ENCODE measurements around the gene ANKS1B.
"Not testable (repeated sequence)": the region's sequence is repeated elsewhere in the genome, so short reads cannot be mapped to it uniquely, and the experiment has no call there.

ANKS1B gene

GRCh38 chr12:98983647-98984046 is 1001.1 kb downstream of the ANKS1B start:
- DNase-seq (ENCODE audit: extremely low read depth in 1 of 2, low read depth in 1 of 2) = no peak

- DNase-seq (ENCODE audit: extremely low read depth in 1 of 2, low read depth in 1 of 2) = no peak
These were observed 1004.2 kb downstream of the ANKS1B start for GRCh38 chr12:98980508-98980907.

- DNase-seq (ENCODE audit: extremely low read depth in 1 of 2, low read depth in 1 of 2) = no peak
These were observed 1007.5 kb downstream of the ANKS1B start for GRCh38 chr12:98977186-98977585.

GRCh38 chr12:98974767-98975381 is 1009.9 kb downstream of the ANKS1B start:
- DNase-seq (ENCODE audit: extremely low read depth in 1 of 2, low read depth in 1 of 2) = no peak

GRCh38 chr12:98973395-98973794 is 1011.3 kb downstream of the ANKS1B start:
- no peak for DNase-seq (ENCODE audit: extremely low read depth in 1 of 2, low read depth in 1 of 2)

GRCh38 chr12:98970950-98971349 is 1013.8 kb downstream of the ANKS1B start:
- no peak for DNase-seq (ENCODE audit: extremely low read depth in 1 of 2, low read depth in 1 of 2)

GRCh38 chr12:98970210-98970609 is 1014.5 kb downstream of the ANKS1B start:
- DNase-seq (ENCODE audit: extremely low read depth in 1 of 2, low read depth in 1 of 2) = no peak

GRCh38 chr12:98968896-98969295 is 1015.8 kb downstream of the ANKS1B start:
- no peak for DNase-seq (ENCODE audit: extremely low read depth in 1 of 2, low read depth in 1 of 2)

GRCh38 chr12:98957135-98957534 is 1027.6 kb downstream of the ANKS1B start:
- not testable (repeated sequence) for DNase-seq (ENCODE audit: extremely low read depth in 1 of 2, low read depth in 1 of 2)

- DNase-seq (ENCODE audit: extremely low read depth in 1 of 2, low read depth in 1 of 2) = no peak
These were observed 1029.5 kb downstream of the ANKS1B start for GRCh38 chr12:98955284-98955683.

GRCh38 chr12:98954506-98954905 is 1030.2 kb downstream of the ANKS1B start:
- no peak for DNase-seq (ENCODE audit: extremely low read depth in 1 of 2, low read depth in 1 of 2)

GRCh38 chr12:98951406-98951805 is 1033.3 kb downstream of the ANKS1B start:
- no peak for DNase-seq (ENCODE audit: extremely low read depth in 1 of 2, low read depth in 1 of 2)

- no peak for DNase-seq (ENCODE audit: extremely low read depth in 1 of 2, low read depth in 1 of 2)
These were observed 1036.3 kb downstream of the ANKS1B start for GRCh38 chr12:98948343-98948949.

- DNase-seq (ENCODE audit: extremely low read depth in 1 of 2, low read depth in 1 of 2) = no peak
These were observed 1038.9 kb downstream of the ANKS1B start for GRCh38 chr12:98945864-98946263.

GRCh38 chr12:98939926-98940325 is 1044.8 kb downstream of the ANKS1B start:
- DNase-seq (ENCODE audit: extremely low read depth in 1 of 2, low read depth in 1 of 2) = no peak

- DNase-seq (ENCODE audit: extremely low read depth in 1 of 2, low read depth in 1 of 2) = no peak
These were observed 1045.4 kb downstream of the ANKS1B start for GRCh38 chr12:98939350-98939749.

GRCh38 chr12:98935847-98936246 is 1048.9 kb downstream of the ANKS1B start:
- DNase-seq (ENCODE audit: extremely low read depth in 1 of 2, low read depth in 1 of 2) = no peak

- no peak for DNase-seq (ENCODE audit: extremely low read depth in 1 of 2, low read depth in 1 of 2)
These were observed 1061.9 kb downstream of the ANKS1B start for GRCh38 chr12:98922871-98923270.

GRCh38 chr12:98918176-98918863 is 1066.4 kb downstream of the ANKS1B start:
- DNase-seq (ENCODE audit: extremely low read depth in 1 of 2, low read depth in 1 of 2) = no peak

GRCh38 chr12:98916106-98916505 is 1068.6 kb downstream of the ANKS1B start:
- DNase-seq (ENCODE audit: extremely low read depth in 1 of 2, low read depth in 1 of 2) = no peak

- no peak for DNase-seq (ENCODE audit: extremely low read depth in 1 of 2, low read depth in 1 of 2)
These were observed 1072.2 kb downstream of the ANKS1B start for GRCh38 chr12:98912401-98912974.

- no peak for DNase-seq (ENCODE audit: extremely low read depth in 1 of 2, low read depth in 1 of 2)
These were observed 1073.3 kb downstream of the ANKS1B start for GRCh38 chr12:98911396-98911795.
